ENCODE data around the gene ZNF541.
A peak's percentile ranks its signal among the peaks of the same experiment; 100 is the strongest.
"Not testable (repeated sequence)": the region's sequence is repeated elsewhere in the genome, so short reads cannot be mapped to it uniquely, and the experiment has no call there.

ZNF541 gene

GRCh38 chr19:47600246-47601179 lies 27.6 kb upstream of the ZNF541 start:
- DNase-seq (ENCODE audit: low read depth): peak; percentile 99

DNA sequence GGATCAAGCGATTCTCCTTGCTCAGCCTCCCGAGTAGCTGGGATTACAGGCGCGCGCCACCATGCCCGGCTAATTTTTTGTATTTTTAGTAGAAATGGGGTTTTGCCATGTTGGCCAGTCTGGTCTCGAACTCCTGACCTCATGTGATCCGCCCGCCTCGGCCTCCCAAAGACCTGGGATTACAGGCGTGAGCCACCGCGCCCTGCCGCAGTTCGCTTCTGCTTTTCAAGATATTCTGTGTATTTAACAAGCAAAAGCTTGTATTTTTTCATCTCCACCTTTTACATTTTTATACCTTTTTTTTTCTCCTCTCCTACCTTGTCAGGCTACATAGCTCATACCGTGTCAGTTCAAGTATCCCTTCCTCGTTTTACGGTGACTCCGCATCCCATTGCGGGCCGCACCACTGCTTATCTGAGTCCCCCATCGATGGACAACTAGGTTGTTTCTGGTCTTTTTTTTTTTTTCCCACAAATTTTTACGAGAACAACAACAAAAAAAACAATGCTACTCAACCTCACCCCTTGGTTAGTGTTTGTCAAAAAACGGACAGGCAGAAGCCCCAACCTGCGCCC lies 26.8 kb upstream of the ZNF541 start:
- not testable (repeated sequence) for DNase-seq (ENCODE audit: low read depth)

DNA sequence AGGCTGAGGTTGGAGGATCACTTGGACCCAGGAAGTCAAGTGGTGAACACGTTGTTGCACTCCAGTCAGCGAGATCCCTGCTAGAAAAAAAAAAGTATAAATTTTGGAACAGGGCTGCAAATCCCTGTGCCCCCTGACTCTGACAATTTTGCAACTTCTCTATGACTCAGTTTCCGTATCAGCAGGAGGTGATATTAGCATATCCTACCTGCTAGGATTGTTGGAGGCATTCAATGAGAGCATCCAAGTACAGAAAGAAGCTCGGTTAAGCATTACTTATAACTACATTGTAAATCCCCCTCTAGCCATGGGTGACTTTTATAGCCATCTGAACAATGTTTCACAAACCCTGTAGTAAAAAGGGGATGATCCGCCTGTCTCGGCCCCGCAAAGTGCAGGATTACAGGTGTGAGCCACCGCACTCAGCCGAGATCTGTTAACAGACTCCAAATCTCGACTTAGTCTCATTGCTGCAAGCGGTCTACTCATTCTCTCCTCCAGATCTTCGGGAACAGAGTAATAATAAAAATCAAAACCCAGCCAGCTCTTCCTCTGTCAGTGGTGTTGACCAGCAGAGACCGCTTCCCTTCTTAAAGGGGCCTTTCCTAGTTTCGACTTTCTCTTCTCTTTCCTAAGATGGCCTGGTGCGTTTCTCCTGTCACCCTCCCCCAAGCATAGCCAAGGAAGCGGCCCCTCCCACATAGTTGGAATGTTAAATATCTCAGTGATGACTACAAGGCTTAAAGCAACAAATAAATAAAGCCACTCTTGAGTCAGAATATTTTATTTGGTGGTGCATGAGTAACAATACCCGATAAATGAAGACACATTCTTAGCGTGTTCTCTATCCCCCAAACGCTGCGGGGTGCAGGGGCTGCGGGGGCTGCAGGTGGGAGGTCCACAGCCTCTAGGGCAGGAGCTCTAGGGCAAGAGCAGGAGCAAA lies 25.7 kb upstream of the ZNF541 start:
- DNase-seq (ENCODE audit: low read depth): peak; percentile 99

- no peak for DNase-seq (ENCODE audit: low read depth)
Measured at GRCh38 chr19:47595944-47596343, 23.0 kb upstream of the ZNF541 start.

DNA sequence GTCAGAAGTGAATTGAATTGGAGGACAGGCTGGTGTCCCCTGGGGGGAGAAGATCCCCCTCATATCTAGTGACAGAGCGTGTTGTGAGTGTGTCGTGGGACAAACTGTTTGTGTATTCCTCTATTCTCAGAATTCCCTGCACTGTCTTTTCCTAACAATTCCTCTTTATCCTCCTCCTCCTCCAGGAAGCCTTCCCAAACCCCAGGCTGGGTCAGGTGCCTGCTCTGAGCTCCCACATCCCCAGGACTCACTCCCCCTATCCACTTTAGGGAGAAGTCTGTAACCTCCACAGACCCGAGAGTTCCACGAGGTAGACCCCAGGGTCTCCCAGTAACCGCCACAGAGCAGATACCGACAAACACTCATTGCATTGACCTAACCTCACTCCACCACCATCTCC lies 20.9 kb upstream of the ZNF541 start:
- DNase-seq (ENCODE audit: low read depth): no peak

DNA sequence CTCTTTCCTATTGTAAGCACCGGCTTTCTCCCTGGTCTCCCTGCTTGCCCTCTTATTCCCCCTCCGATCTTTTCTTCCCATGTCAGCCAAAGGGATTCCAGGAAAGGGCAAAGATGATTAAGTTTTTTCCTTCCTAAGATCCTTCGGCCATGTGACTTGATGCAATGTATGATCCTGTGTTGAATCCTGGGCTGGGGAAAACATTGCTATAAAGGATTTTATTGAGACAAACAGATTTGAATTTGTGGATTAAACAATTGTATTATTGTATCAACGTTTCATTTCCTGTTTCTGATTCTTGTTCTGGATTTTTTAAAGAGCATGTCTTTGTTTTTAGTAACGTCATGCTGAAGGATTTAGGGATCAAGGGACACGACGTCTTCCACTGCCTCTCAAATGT lies 16.9 kb upstream of the ZNF541 start:
- no peak for DNase-seq (ENCODE audit: low read depth)

GRCh38 chr19:47587295-47587694 lies 14.3 kb upstream of the ZNF541 start:
- peak; percentile 53 for DNase-seq (ENCODE audit: low read depth)

GRCh38 chr19:47583161-47583560 lies 10.2 kb upstream of the ZNF541 start:
- DNase-seq (ENCODE audit: low read depth): not testable (repeated sequence)

DNA sequence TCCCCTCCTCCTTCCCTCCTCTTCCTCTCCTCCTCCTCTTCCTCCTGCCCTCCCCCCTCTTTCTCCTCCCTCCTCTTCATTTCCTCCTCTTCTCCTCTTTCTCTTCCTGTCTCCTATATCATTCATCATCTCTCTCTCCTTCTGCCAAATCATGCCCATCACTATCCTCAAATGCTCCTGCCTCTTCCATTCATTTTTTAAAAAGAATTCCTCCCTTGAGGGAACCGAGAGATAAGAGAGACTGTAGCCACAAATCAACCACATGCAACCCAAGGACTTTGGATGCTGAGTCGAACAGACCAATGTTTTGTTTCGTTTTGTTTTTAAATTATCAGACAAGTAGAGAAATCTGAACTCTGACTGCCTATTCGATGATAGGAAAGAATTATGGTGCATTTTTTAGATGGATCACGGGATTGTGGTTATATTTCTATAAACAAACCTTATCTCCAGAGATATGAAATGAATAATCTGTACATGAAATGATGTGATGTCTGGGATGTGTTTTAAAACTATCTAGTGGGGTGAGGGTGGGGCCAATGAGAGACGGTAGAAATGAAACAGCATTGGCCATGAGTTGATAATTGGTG lies 9.5 kb upstream of the ZNF541 start:
- DNase-seq (ENCODE audit: low read depth): peak; percentile 78

- no peak for DNase-seq (ENCODE audit: low read depth)
Measured at GRCh38 chr19:47581605-47582319, 8.8 kb upstream of the ZNF541 start.

- DNase-seq (ENCODE audit: low read depth): no peak
Measured at GRCh38 chr19:47580397-47580796, 7.4 kb upstream of the ZNF541 start.

GRCh38 chr19:47572635-47573034 lies 313 bp downstream of the ZNF541 start:
- no peak for DNase-seq (ENCODE audit: low read depth)

- no peak for DNase-seq (ENCODE audit: low read depth)
Measured at GRCh38 chr19:47569331-47569730, 3.6 kb downstream of the ZNF541 start.

- DNase-seq (ENCODE audit: low read depth): no peak
Measured at GRCh38 chr19:47564081-47564480, 8.9 kb downstream of the ZNF541 start.

- DNase-seq (ENCODE audit: low read depth): no peak
Measured at GRCh38 chr19:47561440-47562057, 11.4 kb downstream of the ZNF541 start.

DNA sequence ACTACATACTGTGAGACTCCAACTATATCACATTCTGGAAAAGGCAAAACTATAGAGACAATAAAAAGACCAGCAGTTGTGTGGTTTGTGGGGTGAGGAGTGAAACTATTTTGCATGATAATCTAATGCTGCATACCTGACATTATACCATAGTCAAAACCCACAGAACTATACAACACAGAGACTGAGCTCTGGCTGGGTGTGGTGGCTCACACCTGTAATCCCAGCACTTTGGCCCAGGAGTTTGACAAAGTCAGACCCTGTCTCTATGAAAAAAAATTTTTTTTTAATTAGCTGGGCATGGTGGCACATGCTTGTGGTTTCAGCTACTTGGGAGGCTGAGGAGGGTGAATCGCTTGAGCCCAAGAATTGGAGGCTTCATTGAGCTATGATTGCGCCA lies 11.9 kb downstream of the ZNF541 start:
- DNase-seq (ENCODE audit: low read depth): peak; percentile 28

DNA sequence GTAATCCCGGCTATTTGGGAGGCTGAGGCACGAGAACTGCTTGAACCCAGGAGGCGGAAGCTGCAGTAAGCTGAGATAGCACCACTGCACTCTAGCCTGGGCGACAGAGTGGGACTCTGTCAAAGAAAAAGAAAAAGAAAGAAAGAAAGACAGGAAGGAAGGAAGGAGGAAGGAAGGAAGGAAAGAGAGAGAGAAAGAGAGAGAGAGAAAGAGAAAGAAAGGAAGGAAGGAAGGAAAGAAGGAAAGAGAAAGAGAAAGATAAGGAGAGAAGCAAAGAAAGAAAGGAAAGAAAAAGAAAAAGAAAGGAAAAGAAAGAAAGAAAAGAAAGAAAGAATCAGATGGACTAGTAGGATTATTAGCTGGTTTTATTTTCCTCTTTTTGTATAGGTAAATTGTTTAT lies 22.8 kb downstream of the ZNF541 start:
- no peak for DNase-seq (ENCODE audit: low read depth)

DNA sequence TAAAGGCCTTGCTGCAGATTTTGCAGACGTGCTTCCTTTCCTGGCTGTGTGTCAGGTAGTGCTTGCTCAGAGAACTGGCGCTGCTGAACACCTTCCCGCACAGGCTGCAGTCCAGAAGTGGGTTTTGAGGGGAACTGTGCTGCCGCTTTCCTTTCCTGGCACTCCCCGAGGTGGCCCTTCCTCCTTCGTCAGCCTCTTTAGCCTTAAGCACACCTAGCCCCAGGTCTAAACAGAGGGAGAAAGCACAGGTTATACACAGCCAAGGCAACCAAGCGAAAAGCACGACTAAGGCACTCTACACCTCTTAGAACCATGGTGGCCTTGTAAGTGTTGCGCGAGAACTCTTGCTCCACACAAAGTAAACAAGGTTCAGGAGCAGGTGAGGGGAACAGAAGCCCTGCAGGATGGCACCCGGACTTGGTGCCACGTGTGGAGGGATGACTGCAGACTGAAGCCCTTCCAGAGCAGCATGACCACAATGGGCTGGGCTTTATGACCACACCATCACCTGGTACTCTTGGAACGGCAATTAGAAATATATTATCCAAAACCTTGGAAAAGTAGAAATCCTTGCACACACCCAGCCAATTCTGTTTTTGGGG lies 23.6 kb downstream of the ZNF541 start:
- DNase-seq (ENCODE audit: low read depth): no peak

DNA sequence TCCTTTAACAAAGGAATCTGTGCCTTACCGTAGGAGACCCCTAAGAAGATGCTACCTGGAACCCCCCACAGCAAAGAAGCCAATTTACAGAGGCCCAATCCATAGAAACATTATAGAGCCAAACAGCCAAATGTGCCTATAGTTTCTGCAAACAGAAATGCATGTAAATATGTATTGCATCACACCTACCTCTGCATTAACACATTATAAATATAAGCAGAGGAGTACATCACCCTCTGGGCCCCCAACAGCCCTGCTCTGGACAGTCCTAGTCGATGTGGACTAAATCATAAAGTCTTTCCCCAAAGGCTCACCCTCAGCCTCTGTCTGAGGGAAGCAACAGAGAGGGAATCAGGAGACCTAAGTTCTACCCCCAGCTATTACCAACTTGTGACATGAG lies 25.7 kb downstream of the ZNF541 start:
- no peak for DNase-seq (ENCODE audit: low read depth)
